Fibroblast of skin of abdomen (primary cell): ENCODE results near the gene TRPM5.

ENCODE experiments used
- DNase-seq: peaks from one replicate; pipeline ENCODE4 v3.0.0-alpha.2; 2013

TRPM5 gene

GRCh38 chr11:2420502-2421225, 23.6 kb downstream of the TRPM5 start:
- peak; percentile 65 for DNase-seq

GRCh38 chr11:2419638-2420501, 24.4 kb downstream of the TRPM5 start:
- peak; percentile 62 for DNase-seq

GRCh38 chr11:2418693-2419360, 25.5 kb downstream of the TRPM5 start:
- no peak for DNase-seq

GRCh38 chr11:2417856-2418692, 26.2 kb downstream of the TRPM5 start:
- no peak for DNase-seq

- no peak for DNase-seq
Measured at GRCh38 chr11:2416765-2417164, 27.5 kb downstream of the TRPM5 start.

- DNase-seq: no peak
Measured at GRCh38 chr11:2415601-2416380, 28.5 kb downstream of the TRPM5 start.

- DNase-seq: no peak
Measured at GRCh38 chr11:2415171-2415570, 29.1 kb downstream of the TRPM5 start.

- no peak for DNase-seq
Measured at GRCh38 chr11:2414616-2415015, 29.7 kb downstream of the TRPM5 start.

GRCh38 chr11:2413742-2414579, 30.4 kb downstream of the TRPM5 start:
- no peak for DNase-seq

- no peak for DNase-seq
Measured at GRCh38 chr11:2412323-2412722, 32.0 kb downstream of the TRPM5 start.

- DNase-seq: no peak
Measured at GRCh38 chr11:2411446-2412305, 32.6 kb downstream of the TRPM5 start.

GRCh38 chr11:2410616-2411015, 33.7 kb downstream of the TRPM5 start:
- DNase-seq: no peak

GRCh38 chr11:2409611-2410468, 34.5 kb downstream of the TRPM5 start:
- DNase-seq: no peak

- no peak for DNase-seq
Measured at GRCh38 chr11:2409126-2409525, 35.2 kb downstream of the TRPM5 start.

- no peak for DNase-seq
Measured at GRCh38 chr11:2408671-2409070, 35.6 kb downstream of the TRPM5 start.

- DNase-seq: no peak
Measured at GRCh38 chr11:2406878-2407410, 37.4 kb downstream of the TRPM5 start.

- DNase-seq: no peak
Measured at GRCh38 chr11:2406451-2406850, 37.9 kb downstream of the TRPM5 start.

- DNase-seq: no peak
Measured at GRCh38 chr11:2404735-2405196, 39.5 kb downstream of the TRPM5 start.
